Liver (tissue), 9 donors: ENCODE results near the gene STRA6. TPM values are rescaled to one million over a fixed set of nuclear protein-coding genes. Genes with fewer than 3 reads are reported as not detected.

Experiments
- DNase-seq: peaks from one replicate; pipeline ENCODE4 v3.0.0-alpha.2; 2017; ENCODE audit warnings: low spot score
- H3K27ac ChIP-seq, 2 donors: one replicate each; pipeline ENCODE4 v1.7.0; 2013; ENCODE audit warnings: inconsistent platforms in 2 of 2, low read length in 2 of 2, control low read depth in 1 of 2, low read depth in 1 of 2, mild to moderate bottlenecking in 1 of 2
- H3K27me3 ChIP-seq, 4 donors: one replicate each; pipeline versions ENCODE4 v1.6.1 to v1.7.0; 2013; ENCODE audit warnings: low read length in 3 of 4, inconsistent platforms in 1 of 4, mild to moderate bottlenecking in 1 of 4, moderate library complexity in 1 of 4; ENCODE audit not compliant: control insufficient read depth in 4 of 4, insufficient read depth in 4 of 4
- H3K36me3 ChIP-seq, 4 donors: one replicate each; pipeline versions ENCODE4 v1.6.1 to v1.7.0; 2013; ENCODE audit warnings: low read length in 3 of 4, mild to moderate bottlenecking in 3 of 4, low read depth in 1 of 4, moderate library complexity in 1 of 4; ENCODE audit not compliant: control insufficient read depth in 4 of 4, insufficient read depth in 3 of 4
- H3K4me1 ChIP-seq, 4 donors: one replicate each; pipeline versions ENCODE4 v1.6.1 to v1.7.0; 2013; ENCODE audit warnings: low read length in 3 of 4, mild to moderate bottlenecking in 3 of 4, moderate library complexity in 1 of 4; ENCODE audit not compliant: control insufficient read depth in 4 of 4, insufficient read depth in 4 of 4
- H3K4me3 ChIP-seq, 3 donors: one replicate each; pipeline versions ENCODE4 v1.6.1 to v1.7.0; 2013; ENCODE audit warnings: low read length in 3 of 3, control low read depth in 1 of 3, low read depth in 1 of 3, mild to moderate bottlenecking in 1 of 3
- H3K9ac ChIP-seq, 2 donors: one replicate each; pipeline ENCODE4 v1.7.0; 2013; ENCODE audit warnings: low read length in 2 of 2, mild to moderate bottlenecking in 2 of 2, moderate library complexity in 2 of 2, control low read depth in 1 of 2, low read depth in 1 of 2
- H3K9me3 ChIP-seq, 4 donors: one replicate each; pipeline versions ENCODE4 v1.6.1 to v1.7.0; 2013; ENCODE audit warnings: low read length in 3 of 4; ENCODE audit not compliant: control insufficient read depth in 4 of 4
- EGR1 ChIP-seq, 2 donors: IDR thresholded peaks; 2 replicates each; pipeline ENCODE4 v1.6.1; 2016 to 2018; ENCODE audit warnings: antibody characterized with exemption in 2 of 2, low read depth in 2 of 2
- FOXA1 ChIP-seq: IDR thresholded peaks from 2 replicates; pipeline ENCODE4 v1.6.1; 2016; ENCODE audit warnings: antibody characterized with exemption
- FOXA2 ChIP-seq: IDR thresholded peaks from 2 replicates; pipeline ENCODE4 v1.6.1; 2016; ENCODE audit warnings: antibody characterized with exemption
- GABPA ChIP-seq, 2 donors: IDR thresholded peaks in 1 of 2; conservative IDR thresholded peaks in 1 of 2; 2 replicates each; pipeline ENCODE4 v1.6.1; 2016; ENCODE audit warnings: antibody characterized with exemption in 2 of 2, mild to moderate bottlenecking in 1 of 2, moderate library complexity in 1 of 2
- HNF4A ChIP-seq, 2 donors: conservative IDR thresholded peaks; 2 replicates each; pipeline ENCODE4 v1.6.1; 2016; ENCODE audit warnings: antibody characterized with exemption in 2 of 2, mild to moderate bottlenecking in 2 of 2
- HNF4G ChIP-seq: IDR thresholded peaks from 2 replicates; pipeline ENCODE4 v1.6.1; 2016; ENCODE audit warnings: antibody characterized with exemption
- JUND ChIP-seq, 2 donors: IDR thresholded peaks; 2 replicates each; pipeline ENCODE4 v1.6.1; 2016; ENCODE audit warnings: antibody characterized with exemption in 2 of 2
- NR2F2 ChIP-seq: IDR thresholded peaks from 2 replicates; pipeline ENCODE4 v1.6.1; 2016; ENCODE audit warnings: antibody characterized with exemption
- RAD21 ChIP-seq, 2 donors: IDR thresholded peaks; 2 replicates each; pipeline ENCODE4 v1.6.1; 2016; ENCODE audit warnings: antibody characterized with exemption in 2 of 2, mild to moderate bottlenecking in 2 of 2
- RXRA ChIP-seq, 2 donors: IDR thresholded peaks; 2 replicates each; pipeline ENCODE4 v1.6.1; 2017 to 2018; ENCODE audit warnings: antibody characterized with exemption in 2 of 2, mild to moderate bottlenecking in 1 of 2
- SP1 ChIP-seq: IDR thresholded peaks from 2 replicates; pipeline ENCODE4 v1.6.1; 2018; ENCODE audit warnings: antibody characterized with exemption, mild to moderate bottlenecking
- TAF1 ChIP-seq: conservative IDR thresholded peaks from 2 replicates; pipeline ENCODE4 v1.6.1; 2016; ENCODE audit warnings: antibody characterized with exemption, mild to moderate bottlenecking
- YY1 ChIP-seq: IDR thresholded peaks from 2 replicates; pipeline ENCODE4 v1.6.1; 2016; ENCODE audit warnings: antibody characterized with exemption, mild to moderate bottlenecking
- WGBS: extraction: QIAGEN DNeasy Blood & Tissue Kit; methylation state at CpG from one replicate; pipeline ENCODE4 v1.1.7; 2013; 5-methylcytosine and 5-hydroxymethylcytosine counted together
- polyA plus RNA-seq, 2 donors: library from polyadenylated mRNA; stranded (reverse) in 1 of 2; unstranded in 1 of 2; fragments of 200-250 nt in 1 of 2; fragments of >200 nt in 1 of 2; fragmentation: Nextera tagmentation in 1 of 2; extraction: Ambion mirVana in 1 of 2; gene quantifications; one replicate each; pipeline versions ENCODE4 v1.2.1 to v1.2.3, GENCODE V29; 2013 to 2015
- total RNA-seq, 2 donors: library from RNA; depleted of rRNA; stranded (reverse); fragments of >200 nt; gene quantifications; one replicate each; pipeline ENCODE4 v1.2.3, GENCODE V29; 2014
- TF ChIP-seq, protein P1 (sequence below): IDR thresholded peaks from 2 replicates; pipeline ENCODE4 v1.6.1; 2016; ENCODE audit warnings: antibody characterized with exemption
- TF ChIP-seq, protein P2 (sequence below): IDR thresholded peaks from 2 replicates; pipeline ENCODE4 v1.6.1; 2016; ENCODE audit warnings: antibody characterized with exemption
- TF ChIP-seq, protein P3 (sequence below): IDR thresholded peaks from 2 replicates; pipeline ENCODE4 v1.6.1; 2016; ENCODE audit warnings: antibody characterized with exemption, mild to moderate bottlenecking
- TF ChIP-seq, protein P4 (sequence below): IDR thresholded peaks from 2 replicates; pipeline ENCODE4 v1.6.1; 2016; ENCODE audit warnings: antibody characterized with exemption
- TF ChIP-seq, protein P5 (sequence below): fragments of 150-350 bp; IDR thresholded peaks from 2 replicates; pipeline ENCODE4 v1.5.1; 2017; ENCODE audit warnings: improper control_type of control experiment, low read depth, low read length; ENCODE audit not compliant: missing input control
- donor health status: healthy.
- donor health status: healthy.
- donor health status: healthy.
- donor health status: healthy.
- donor health status: healthy.

The STRA6 gene
- total and polyA plus RNA-seq, 4 donors: 3.1 TPM; not detected in 3

DNA sequence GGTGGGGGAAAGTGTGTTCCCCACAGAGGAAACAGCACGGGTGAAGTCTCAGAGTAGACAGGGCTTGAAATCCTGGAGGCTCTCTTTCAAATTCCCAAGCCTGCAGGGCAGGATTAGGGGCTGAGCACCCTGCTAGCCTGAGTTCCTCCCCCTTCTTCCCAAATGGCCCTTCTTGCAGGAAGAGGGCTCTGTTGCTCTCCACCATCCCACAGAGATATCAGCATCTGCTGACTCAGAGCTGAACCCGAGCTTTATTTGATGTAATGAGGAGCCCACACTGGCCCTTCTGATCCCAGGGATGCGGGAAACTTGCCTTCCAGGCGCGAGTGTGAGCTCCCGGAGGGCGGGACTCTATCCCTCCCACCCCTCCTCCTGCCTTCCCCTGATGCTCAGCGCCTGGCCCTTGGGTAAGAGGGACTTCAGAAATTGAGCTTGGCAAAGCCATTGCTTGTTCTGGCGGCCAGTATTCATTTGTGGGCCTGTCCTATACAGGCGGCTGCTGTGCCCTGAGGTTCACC, 1.4 kb upstream of the STRA6 start:
- H3K4me3 ChIP-seq: no peak overlapping the region
- H3K9me3 ChIP-seq: no peaks in the 10 kb centered on the region
- no peak overlapping the region for H3K9ac ChIP-seq
- 55% methylated on average over 10 of the region's 10 CpGs for WGBS
- TF ChIP-seq SP1 (no peak), YY1 (no peak), HNF4G (no peak), EGR1 (IDR thresholded peaks at IDR 0.05; ENCODE audit: low read depth in 2 of 2) (no peak), JUND (IDR thresholded peaks at IDR 0.05) (no peak), FOXA1 (no peak), FOXA2 (no peak), RXRA (IDR thresholded peaks at IDR 0.05) (no peak), NR2F2 (no peak), HNF4A (conservative IDR thresholded peaks at IDR 0.05) (no peak), TAF1 (no peak), RAD21 (IDR thresholded peaks at IDR 0.05) (no peak), GABPA (IDR thresholded peaks at IDR 0.05 in 1 of 2, conservative IDR thresholded peaks at IDR 0.05 in 1 of 2) (no peak)
- TF ChIP-seq, protein P1, sequence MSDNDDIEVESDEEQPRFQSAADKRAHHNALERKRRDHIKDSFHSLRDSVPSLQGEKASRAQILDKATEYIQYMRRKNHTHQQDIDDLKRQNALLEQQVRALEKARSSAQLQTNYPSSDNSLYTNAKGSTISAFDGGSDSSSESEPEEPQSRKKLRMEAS: no peak
- TF ChIP-seq, protein P2, sequence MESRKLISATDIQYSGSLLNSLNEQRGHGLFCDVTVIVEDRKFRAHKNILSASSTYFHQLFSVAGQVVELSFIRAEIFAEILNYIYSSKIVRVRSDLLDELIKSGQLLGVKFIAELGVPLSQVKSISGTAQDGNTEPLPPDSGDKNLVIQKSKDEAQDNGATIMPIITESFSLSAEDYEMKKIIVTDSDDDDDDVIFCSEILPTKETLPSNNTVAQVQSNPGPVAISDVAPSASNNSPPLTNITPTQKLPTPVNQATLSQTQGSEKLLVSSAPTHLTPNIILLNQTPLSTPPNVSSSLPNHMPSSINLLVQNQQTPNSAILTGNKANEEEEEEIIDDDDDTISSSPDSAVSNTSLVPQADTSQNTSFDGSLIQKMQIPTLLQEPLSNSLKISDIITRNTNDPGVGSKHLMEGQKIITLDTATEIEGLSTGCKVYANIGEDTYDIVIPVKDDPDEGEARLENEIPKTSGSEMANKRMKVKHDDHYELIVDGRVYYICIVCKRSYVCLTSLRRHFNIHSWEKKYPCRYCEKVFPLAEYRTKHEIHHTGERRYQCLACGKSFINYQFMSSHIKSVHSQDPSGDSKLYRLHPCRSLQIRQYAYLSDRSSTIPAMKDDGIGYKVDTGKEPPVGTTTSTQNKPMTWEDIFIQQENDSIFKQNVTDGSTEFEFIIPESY: no peak
- TF ChIP-seq, protein P3, sequence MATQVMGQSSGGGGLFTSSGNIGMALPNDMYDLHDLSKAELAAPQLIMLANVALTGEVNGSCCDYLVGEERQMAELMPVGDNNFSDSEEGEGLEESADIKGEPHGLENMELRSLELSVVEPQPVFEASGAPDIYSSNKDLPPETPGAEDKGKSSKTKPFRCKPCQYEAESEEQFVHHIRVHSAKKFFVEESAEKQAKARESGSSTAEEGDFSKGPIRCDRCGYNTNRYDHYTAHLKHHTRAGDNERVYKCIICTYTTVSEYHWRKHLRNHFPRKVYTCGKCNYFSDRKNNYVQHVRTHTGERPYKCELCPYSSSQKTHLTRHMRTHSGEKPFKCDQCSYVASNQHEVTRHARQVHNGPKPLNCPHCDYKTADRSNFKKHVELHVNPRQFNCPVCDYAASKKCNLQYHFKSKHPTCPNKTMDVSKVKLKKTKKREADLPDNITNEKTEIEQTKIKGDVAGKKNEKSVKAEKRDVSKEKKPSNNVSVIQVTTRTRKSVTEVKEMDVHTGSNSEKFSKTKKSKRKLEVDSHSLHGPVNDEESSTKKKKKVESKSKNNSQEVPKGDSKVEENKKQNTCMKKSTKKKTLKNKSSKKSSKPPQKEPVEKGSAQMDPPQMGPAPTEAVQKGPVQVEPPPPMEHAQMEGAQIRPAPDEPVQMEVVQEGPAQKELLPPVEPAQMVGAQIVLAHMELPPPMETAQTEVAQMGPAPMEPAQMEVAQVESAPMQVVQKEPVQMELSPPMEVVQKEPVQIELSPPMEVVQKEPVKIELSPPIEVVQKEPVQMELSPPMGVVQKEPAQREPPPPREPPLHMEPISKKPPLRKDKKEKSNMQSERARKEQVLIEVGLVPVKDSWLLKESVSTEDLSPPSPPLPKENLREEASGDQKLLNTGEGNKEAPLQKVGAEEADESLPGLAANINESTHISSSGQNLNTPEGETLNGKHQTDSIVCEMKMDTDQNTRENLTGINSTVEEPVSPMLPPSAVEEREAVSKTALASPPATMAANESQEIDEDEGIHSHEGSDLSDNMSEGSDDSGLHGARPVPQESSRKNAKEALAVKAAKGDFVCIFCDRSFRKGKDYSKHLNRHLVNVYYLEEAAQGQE: no peak
- TF ChIP-seq, protein P4, sequence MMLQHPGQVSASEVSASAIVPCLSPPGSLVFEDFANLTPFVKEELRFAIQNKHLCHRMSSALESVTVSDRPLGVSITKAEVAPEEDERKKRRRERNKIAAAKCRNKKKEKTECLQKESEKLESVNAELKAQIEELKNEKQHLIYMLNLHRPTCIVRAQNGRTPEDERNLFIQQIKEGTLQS: no peak
- TF ChIP-seq, protein P5, sequence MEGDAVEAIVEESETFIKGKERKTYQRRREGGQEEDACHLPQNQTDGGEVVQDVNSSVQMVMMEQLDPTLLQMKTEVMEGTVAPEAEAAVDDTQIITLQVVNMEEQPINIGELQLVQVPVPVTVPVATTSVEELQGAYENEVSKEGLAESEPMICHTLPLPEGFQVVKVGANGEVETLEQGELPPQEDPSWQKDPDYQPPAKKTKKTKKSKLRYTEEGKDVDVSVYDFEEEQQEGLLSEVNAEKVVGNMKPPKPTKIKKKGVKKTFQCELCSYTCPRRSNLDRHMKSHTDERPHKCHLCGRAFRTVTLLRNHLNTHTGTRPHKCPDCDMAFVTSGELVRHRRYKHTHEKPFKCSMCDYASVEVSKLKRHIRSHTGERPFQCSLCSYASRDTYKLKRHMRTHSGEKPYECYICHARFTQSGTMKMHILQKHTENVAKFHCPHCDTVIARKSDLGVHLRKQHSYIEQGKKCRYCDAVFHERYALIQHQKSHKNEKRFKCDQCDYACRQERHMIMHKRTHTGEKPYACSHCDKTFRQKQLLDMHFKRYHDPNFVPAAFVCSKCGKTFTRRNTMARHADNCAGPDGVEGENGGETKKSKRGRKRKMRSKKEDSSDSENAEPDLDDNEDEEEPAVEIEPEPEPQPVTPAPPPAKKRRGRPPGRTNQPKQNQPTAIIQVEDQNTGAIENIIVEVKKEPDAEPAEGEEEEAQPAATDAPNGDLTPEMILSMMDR: no peak
- DNase-seq: no peak
- no peaks in the 10 kb centered on the region for H3K4me1 ChIP-seq
- H3K27me3 ChIP-seq: peaks cover 0 to 6% (median 3%) of the 10 kb centered on the region in 4 donors
- no peaks in the 10 kb centered on the region for H3K36me3 ChIP-seq
- no peak overlapping the region for H3K27ac ChIP-seq
